ENCODE measurements around the gene DDX10.

DDX10 gene

GRCh38 chr11:108872781-108873291 is 208.0 kb downstream of the DDX10 start:
- no peak for DNase-seq (ENCODE audit: low spot score)

GRCh38 chr11:108873310-108873709 is 208.4 kb downstream of the DDX10 start:
- DNase-seq (ENCODE audit: low spot score), result no peak

DNA sequence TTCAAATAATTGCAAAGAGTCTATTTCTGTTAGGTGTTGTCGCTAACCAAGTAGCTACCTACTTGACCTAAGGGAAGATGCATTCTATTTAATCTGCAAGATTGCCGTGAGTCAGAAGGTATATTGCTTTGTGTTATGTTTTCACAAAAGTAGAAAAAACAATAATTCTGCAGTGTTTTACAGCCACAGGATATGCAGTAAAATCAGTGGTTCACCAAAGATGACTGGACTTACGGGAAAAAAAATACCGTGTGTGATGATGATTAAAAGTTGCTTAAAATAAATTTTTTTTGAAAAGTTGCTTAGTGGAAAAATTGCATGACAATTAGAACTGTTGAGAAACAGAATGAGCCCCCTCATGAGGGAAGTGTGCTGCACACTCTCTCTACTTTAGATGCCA is 209.1 kb downstream of the DDX10 start:
- no peak for DNase-seq (ENCODE audit: low spot score)

GRCh38 chr11:108875134-108875533 is 210.3 kb downstream of the DDX10 start:
- DNase-seq (ENCODE audit: low spot score), result no peak

- no peak for DNase-seq (ENCODE audit: low spot score)
Measured at GRCh38 chr11:108877178-108877577, 212.3 kb downstream of the DDX10 start.

DNA sequence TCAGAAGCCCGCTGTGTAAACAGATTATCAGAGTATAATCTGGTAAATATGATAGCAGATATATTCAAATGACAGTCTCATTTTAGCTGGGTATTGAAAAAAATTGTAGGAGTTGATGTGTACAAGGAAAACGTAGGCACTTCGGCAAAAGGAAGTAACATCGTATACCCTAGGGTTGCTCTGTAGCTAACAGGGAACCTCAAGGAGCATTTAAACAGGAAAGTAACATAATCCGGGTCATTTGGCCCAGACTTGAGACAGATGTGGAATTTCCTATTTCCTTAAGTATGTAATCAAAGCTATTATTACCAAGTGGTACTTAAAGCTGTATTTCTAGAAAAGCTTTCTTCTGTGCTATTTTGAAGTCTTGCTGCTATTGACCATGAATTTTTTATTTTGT is 215.6 kb downstream of the DDX10 start:
- no peak for DNase-seq (ENCODE audit: low spot score)

DNA sequence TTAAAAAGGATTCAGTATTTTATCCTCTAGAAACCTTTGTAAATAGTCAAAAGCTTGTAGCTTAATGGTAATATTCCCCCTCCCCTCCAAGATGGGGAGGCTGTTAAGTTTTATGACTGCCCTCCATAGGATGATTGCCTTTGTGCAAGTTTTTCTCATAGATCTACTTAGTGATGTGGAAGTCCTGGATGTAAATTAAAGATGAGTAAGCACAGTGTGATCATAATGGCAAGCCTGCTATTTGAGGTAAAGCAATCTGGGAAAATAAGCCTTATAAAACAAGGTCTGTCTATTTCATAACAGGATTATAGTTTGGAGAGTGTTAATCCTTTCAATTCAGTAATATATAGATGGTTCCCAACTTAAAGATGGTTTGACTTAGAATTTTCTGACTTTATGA is 216.3 kb downstream of the DDX10 start:
- DNase-seq (ENCODE audit: low spot score), result no peak

- DNase-seq (ENCODE audit: low spot score), result no peak
Measured at GRCh38 chr11:108882211-108882831, 217.5 kb downstream of the DDX10 start.

- no peak for DNase-seq (ENCODE audit: low spot score)
Measured at GRCh38 chr11:108886005-108886659, 221.3 kb downstream of the DDX10 start.

DNA sequence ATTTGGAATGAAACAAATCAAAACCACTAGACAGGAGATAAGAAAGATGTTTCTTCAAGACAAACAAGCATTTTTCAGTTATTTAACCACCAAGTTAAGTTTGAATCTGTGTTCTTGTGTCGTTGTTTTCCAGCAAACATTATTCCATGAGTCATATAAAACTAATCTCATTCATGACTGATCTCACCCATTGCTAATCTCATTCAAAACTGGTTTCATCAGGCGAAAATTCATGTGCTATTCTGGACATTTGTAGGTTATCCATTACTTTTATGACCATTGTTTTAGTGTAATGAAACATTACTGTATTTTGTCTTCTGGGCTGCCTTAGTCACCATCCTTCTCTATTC is 221.8 kb downstream of the DDX10 start:
- DNase-seq (ENCODE audit: low spot score), result no peak

GRCh38 chr11:108887436-108888238 is 222.8 kb downstream of the DDX10 start:
- DNase-seq (ENCODE audit: low spot score), result no peak

GRCh38 chr11:108890482-108891105 is 225.7 kb downstream of the DDX10 start:
- no peak for DNase-seq (ENCODE audit: low spot score)

GRCh38 chr11:108891143-108891542 is 226.3 kb downstream of the DDX10 start:
- DNase-seq (ENCODE audit: low spot score), result no peak

GRCh38 chr11:108891909-108892511 is 227.1 kb downstream of the DDX10 start:
- DNase-seq (ENCODE audit: low spot score), result no peak

DNA sequence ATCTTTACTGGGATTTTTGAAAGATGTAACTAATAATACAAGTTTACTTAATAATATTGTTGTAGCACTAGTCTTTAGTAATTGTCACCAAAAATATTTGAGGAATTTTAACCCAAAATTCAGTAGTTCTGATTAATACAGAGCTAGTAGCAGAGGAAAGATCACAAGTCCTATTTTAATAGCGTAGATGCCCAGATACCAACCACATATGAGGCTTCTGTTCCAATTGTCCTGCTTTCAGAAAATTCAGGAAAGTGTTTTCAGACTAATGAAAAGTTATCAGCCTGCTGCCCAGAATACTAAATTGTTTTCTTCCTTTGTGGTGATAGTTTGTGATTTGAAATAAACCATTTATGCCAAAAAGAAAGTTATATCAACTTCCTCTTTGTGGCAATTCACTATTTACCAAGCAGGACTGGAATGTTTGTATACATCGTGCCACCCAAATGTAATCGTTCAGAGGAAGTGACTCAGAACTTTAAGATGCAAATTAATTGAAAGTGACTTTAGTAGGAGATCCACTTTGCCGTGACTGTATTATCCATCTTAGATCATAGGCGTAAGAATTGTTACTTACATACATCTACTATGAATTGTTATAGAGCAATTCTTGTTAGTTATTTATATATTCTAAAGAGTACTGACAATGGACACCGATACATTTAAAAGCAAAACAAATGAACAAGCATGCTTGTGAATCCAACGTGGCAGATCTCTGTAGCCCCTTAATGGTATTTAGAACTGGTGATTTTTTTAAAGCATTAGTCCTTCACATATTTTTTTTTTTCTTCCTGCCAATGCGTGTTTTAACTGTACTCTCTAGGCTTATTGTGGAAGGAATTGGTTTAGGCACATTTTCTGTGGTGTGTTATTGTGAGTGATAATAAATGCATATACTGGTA is 231.0 kb downstream of the DDX10 start:
- peak; percentile 44 for DNase-seq (ENCODE audit: low spot score)

DNA sequence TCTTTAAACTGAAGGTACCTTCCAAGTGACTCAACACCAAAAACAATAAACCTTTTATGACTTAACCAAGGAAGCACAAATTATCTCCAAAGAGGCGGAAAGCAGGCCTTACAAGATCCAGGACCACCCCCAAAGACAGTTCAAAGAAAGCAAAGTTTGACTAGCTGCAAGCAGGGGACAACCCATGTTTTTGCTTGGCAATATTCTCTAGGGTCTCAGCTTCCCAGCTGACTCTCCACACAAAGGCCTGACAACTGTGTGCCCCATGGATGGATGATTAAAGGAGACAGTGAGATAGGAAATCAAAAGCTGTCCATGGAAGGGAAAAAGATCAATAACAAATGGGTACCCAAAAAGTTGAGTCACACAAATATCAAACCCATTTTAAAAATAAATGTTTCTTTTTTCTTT is 232.2 kb downstream of the DDX10 start:
- DNase-seq (ENCODE audit: low spot score), result no peak

- DNase-seq (ENCODE audit: low spot score), result no peak
Measured at GRCh38 chr11:108897916-108898315, 233.0 kb downstream of the DDX10 start.

DNA sequence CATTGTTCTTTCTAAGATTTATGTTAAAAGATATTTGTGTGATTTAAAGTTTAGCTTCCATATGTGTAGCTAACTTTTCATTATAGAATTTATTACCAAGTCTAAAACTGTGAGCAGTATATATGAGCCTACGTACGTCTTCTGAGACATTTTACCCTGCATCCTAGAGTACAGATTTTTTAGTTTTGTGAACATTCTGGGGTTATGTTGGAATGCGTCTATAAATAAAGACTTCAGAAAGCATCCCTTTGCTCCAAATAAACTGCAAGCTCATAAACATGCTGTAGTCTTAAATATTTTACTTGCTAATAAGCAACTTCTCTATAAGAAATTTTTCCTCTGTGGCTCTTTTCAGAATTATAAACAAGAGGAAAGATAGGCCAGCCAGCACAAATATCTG is 236.5 kb downstream of the DDX10 start:
- DNase-seq (ENCODE audit: low spot score), result no peak

DNA sequence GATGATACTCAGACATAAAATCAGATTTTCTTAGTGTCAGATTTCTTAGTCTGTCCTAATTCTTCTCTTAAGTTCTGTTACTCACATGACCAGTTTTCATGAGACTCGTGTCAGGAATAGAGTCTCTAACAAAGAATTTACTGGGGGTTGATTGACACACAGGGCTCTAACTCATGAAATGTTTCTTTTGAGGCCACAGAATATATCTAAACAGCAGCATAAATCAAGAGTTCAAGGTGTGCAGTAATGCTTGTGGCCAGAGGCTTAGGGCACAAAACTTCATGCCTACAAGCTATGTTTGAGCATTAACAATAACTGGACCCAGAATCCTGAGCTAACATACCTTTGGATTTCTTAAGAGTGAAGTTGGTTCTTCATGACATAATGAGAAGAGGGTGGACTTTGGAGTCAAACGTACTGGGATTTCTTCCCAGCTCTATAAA is 237.2 kb downstream of the DDX10 start:
- no peak for DNase-seq (ENCODE audit: low spot score)

DNA sequence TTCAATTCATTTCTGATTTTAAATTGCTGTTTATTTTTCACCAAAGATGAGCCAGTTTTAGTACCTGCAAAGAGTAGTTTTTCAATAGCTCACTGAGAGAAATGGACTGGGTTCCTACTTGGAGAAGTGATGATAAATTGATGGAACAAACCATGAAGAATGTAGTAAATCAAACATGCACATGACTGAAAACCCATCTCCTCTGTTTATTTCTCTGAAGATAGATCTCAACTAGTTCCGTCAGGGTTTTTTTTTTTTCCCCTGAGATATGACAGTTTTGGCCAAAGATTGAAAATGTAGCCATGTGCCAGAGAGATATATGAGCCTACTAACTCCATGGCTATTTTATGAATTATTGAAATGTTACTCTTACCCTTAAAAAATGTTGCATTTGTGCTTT is 239.6 kb downstream of the DDX10 start:
- DNase-seq (ENCODE audit: low spot score), result no peak

DNA sequence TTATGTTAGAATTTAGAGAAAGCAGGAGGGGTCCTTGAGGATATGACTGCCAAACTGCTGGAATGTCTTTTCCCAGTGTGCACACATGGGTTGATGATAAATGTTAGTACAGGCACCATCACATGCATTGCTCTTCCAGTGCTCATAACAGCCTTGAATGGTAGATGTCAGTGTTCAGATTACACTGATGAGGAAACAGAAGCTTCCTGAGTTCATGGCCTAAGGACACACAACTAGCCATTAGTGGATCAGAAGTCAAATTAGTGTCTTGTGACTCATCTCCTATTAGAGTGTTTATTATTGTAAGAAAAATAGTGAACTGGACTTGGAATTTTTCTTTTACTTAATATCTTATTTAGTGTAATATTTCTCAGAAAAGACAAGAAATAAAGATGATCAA is 241.5 kb downstream of the DDX10 start:
- no peak for DNase-seq (ENCODE audit: low spot score)
